Naive B cell (primary cell): ENCODE data around the gene ZNF644. TPM values are rescaled to one million over a fixed set of nuclear protein-coding genes. Genes with fewer than 3 reads are reported as not detected.

Experiments
- ATAC-seq, 2 donors: fragments of 150-1000 bp; cut with Tn5 transposase; 2 replicates each; pipeline ENCODE4 v1.10.0; 2021; ENCODE audit warnings: low read depth in 2 of 2, mild to moderate bottlenecking in 2 of 2, moderate library complexity in 2 of 2
- DNase-seq: peaks from one replicate; pipeline ENCODE4 v3.0.0; 2022
- H3K27ac Mint-ChIP-seq, 6 donors: one replicate each; pipeline ENCODE4 v1.8.0; 2020 to 2022; ENCODE audit warnings: mild to moderate bottlenecking in 6 of 6, mixed read lengths in 6 of 6, moderate library complexity in 5 of 6, inconsistent platforms in 2 of 6
- H3K27me3 Mint-ChIP-seq, 3 donors: one replicate each; pipeline ENCODE4 v1.8.0; 2021 to 2022; ENCODE audit warnings: mixed read lengths in 3 of 3, mild to moderate bottlenecking in 1 of 3
- H3K36me3 Mint-ChIP-seq, 2 donors: one replicate each; pipeline ENCODE4 v1.8.0; 2020 to 2022; ENCODE audit warnings: mixed read lengths in 2 of 2, inconsistent platforms in 1 of 2, mild to moderate bottlenecking in 1 of 2
- H3K4me1 Mint-ChIP-seq, 3 donors: one replicate each; pipeline ENCODE4 v1.8.0; 2020 to 2022; ENCODE audit warnings: mixed read lengths in 3 of 3, inconsistent platforms in 1 of 3, mild to moderate bottlenecking in 1 of 3, moderate library complexity in 1 of 3
- H3K4me3 Mint-ChIP-seq, 8 donors: one replicate each; pipeline ENCODE4 v1.8.0; 2020 to 2022; ENCODE audit warnings: mild to moderate bottlenecking in 8 of 8, mixed read lengths in 8 of 8, moderate library complexity in 8 of 8, inconsistent platforms in 2 of 8
- H3K9me3 Mint-ChIP-seq, 7 donors: one replicate each; pipeline ENCODE4 v1.8.0; 2020 to 2022; ENCODE audit warnings: mixed read lengths in 7 of 7, mild to moderate bottlenecking in 5 of 7, inconsistent platforms in 2 of 7, moderate library complexity in 1 of 7
- polyA plus RNA-seq, 6 donors: library from polyadenylated mRNA; unstranded; fragments of 300-500 nt; fragmentation: Illumina TruSeq; gene quantifications; one replicate each; pipeline ENCODE4 v1.2.3, GENCODE V29; 2021; ENCODE audit warnings: low read depth in 6 of 6

ZNF644 gene
- polyA plus RNA-seq, 6 donors from 2014 or later = 89.4 to 115 (median 103) TPM

- DNase-seq (no peak), ATAC-seq (no peak)
- H3K4me3 Mint-ChIP-seq = peak overlapping the region in 3 of 8 donors; percentile 34 to 56 (median 35)
- H3K9me3 Mint-ChIP-seq = no peaks in the 10 kb centered on the region
- H3K36me3 Mint-ChIP-seq = no peaks in the 10 kb centered on the region
- peak overlapping the region in 4 of 6 donors; percentile 28 to 75 (median 68) for H3K27ac Mint-ChIP-seq
- peaks cover 57 to 83% (median 77%) of the 10 kb centered on the region in 3 donors for H3K4me1 Mint-ChIP-seq
- no peaks in the 10 kb centered on the region for H3K27me3 Mint-ChIP-seq
These were observed 5.9 kb downstream of the ZNF644 start for GRCh38 chr1:91015794-91016550.

GRCh38 chr1:91015358-91015780, 6.5 kb downstream of the ZNF644 start:
- peak; percentile 47 to 60 for ATAC-seq
- no peaks in the 10 kb centered on the region for H3K9me3 Mint-ChIP-seq
- DNase-seq = no peak
- H3K27me3 Mint-ChIP-seq = no peaks in the 10 kb centered on the region
- H3K4me1 Mint-ChIP-seq = peaks cover 54 to 83% (median 76%) of the 10 kb centered on the region in 3 donors
- peak overlapping the region in 3 of 8 donors; percentile 21 to 40 (median 35) for H3K4me3 Mint-ChIP-seq
- no peaks in the 10 kb centered on the region for H3K36me3 Mint-ChIP-seq
- peak overlapping the region in 2 of 6 donors; percentile 28 to 71 for H3K27ac Mint-ChIP-seq

- no peak for DNase-seq
- no peak for ATAC-seq
- Mint-ChIP-seq H3K4me1 (peaks cover 59 to 83% (median 80%) of the 10 kb centered on the region in 3 donors), H3K27me3 (no peaks in the 10 kb centered on the region), H3K4me3 (no peak overlapping the region), H3K36me3 (peaks cover 0 to 5% of the 10 kb centered on the region in 2 donors), H3K27ac (no peak overlapping the region), H3K9me3 (no peaks in the 10 kb centered on the region)
These were observed 7.4 kb downstream of the ZNF644 start for GRCh38 chr1:91014475-91014874.

GRCh38 chr1:91013302-91013701, 8.5 kb downstream of the ZNF644 start:
- DNase-seq (no peak), ATAC-seq (no peak)
- Mint-ChIP-seq H3K9me3 (no peaks in the 10 kb centered on the region), H3K27me3 (no peaks in the 10 kb centered on the region), H3K36me3 (peaks cover 0 to 5% of the 10 kb centered on the region in 2 donors), H3K4me1 (peaks cover 60 to 78% (median 75%) of the 10 kb centered on the region in 3 donors), H3K27ac (peak overlapping the region in 2 of 6 donors; percentile 80 to 91), H3K4me3 (peak overlapping the region in 1 of 8 donors; percentile 36)

- Mint-ChIP-seq H3K36me3 (peaks cover 0 to 14% of the 10 kb centered on the region in 2 donors), H3K4me3 (peak overlapping the region in 5 of 8 donors; percentile 6 to 68 (median 22)), H3K27ac (peak overlapping the region in 4 of 6 donors; percentile 28 to 80 (median 71)), H3K27me3 (no peaks in the 10 kb centered on the region), H3K9me3 (peaks cover 0 to 3% (median 0%) of the 10 kb centered on the region in 7 donors), H3K4me1 (peaks cover 64 to 79% (median 77%) of the 10 kb centered on the region in 3 donors)
- no peak for ATAC-seq
- DNase-seq = no peak
These were observed 9.6 kb downstream of the ZNF644 start for GRCh38 chr1:91012196-91012595.

GRCh38 chr1:91011726-91012125, 10.1 kb downstream of the ZNF644 start:
- H3K27ac Mint-ChIP-seq = peak overlapping the region in 4 of 6 donors; percentile 28 to 80 (median 70)

GRCh38 chr1:91007827-91008226, 14.0 kb downstream of the ZNF644 start:
- Mint-ChIP-seq H3K4me1 (peaks cover 68 to 85% (median 83%) of the 10 kb centered on the region in 3 donors), H3K4me3 (peak overlapping the region in 2 of 8 donors; percentile 6 to 16), H3K27ac (peak overlapping the region in 5 of 6 donors; percentile 29 to 54 (median 40)), H3K9me3 (peaks cover 0 to 8% (median 0%) of the 10 kb centered on the region in 7 donors), H3K27me3 (no peaks in the 10 kb centered on the region), H3K36me3 (peaks cover 7 to 21% of the 10 kb centered on the region in 2 donors)
- ATAC-seq = no peak
- no peak for DNase-seq

More at GRCh38 chr1:91011726-91012125, 10.1 kb downstream of the ZNF644 start:
- Mint-ChIP-seq H3K27me3 (no peaks in the 10 kb centered on the region), H3K4me3 (peak overlapping the region in 2 of 8 donors; percentile 16 to 54), H3K4me1 (peaks cover 67 to 82% (median 80%) of the 10 kb centered on the region in 3 donors), H3K36me3 (peaks cover 0 to 14% of the 10 kb centered on the region in 2 donors), H3K9me3 (peaks cover 0 to 3% (median 0%) of the 10 kb centered on the region in 7 donors)
- no peak for DNase-seq
- ATAC-seq = no peak

GRCh38 chr1:91007092-91007491, 14.7 kb downstream of the ZNF644 start:
- Mint-ChIP-seq H3K27ac (peak overlapping the region in 2 of 6 donors; percentile 29 to 48), H3K4me3 (peak overlapping the region in 1 of 8 donors; percentile 6), H3K4me1 (peaks cover 62 to 79% (median 78%) of the 10 kb centered on the region in 3 donors), H3K36me3 (peaks cover 7 to 21% of the 10 kb centered on the region in 2 donors), H3K9me3 (peaks cover 0 to 9% (median 3%) of the 10 kb centered on the region in 7 donors), H3K27me3 (no peaks in the 10 kb centered on the region)
- DNase-seq (no peak), ATAC-seq (peak in 1 of 2 donors; percentile 21)

- Mint-ChIP-seq H3K4me1 (peaks cover 64 to 80% (median 80%) of the 10 kb centered on the region in 3 donors), H3K4me3 (peak overlapping the region in 4 of 8 donors; percentile 0 to 39 (median 33)), H3K27me3 (no peaks in the 10 kb centered on the region), H3K27ac (peak overlapping the region in 4 of 6 donors; percentile 23 to 69 (median 44)), H3K36me3 (peaks cover 7 to 21% of the 10 kb centered on the region in 2 donors), H3K9me3 (peaks cover 0 to 11% (median 3%) of the 10 kb centered on the region in 7 donors)
- DNase-seq = no peak
- ATAC-seq = peak in 1 of 2 donors; percentile 40
These were observed 15.5 kb downstream of the ZNF644 start for GRCh38 chr1:91006113-91006908.

GRCh38 chr1:91005285-91005684, 16.6 kb downstream of the ZNF644 start:
- peak overlapping the region in 1 of 6 donors; percentile 9 for H3K27ac Mint-ChIP-seq
- ATAC-seq = no peak

GRCh38 chr1:91004145-91004544, 17.7 kb downstream of the ZNF644 start:
- H3K27me3 Mint-ChIP-seq = no peaks in the 10 kb centered on the region

More at GRCh38 chr1:91005285-91005684, 16.6 kb downstream of the ZNF644 start:
- Mint-ChIP-seq H3K36me3 (peaks cover 7 to 21% of the 10 kb centered on the region in 2 donors), H3K27me3 (no peaks in the 10 kb centered on the region), H3K4me3 (peak overlapping the region in 3 of 8 donors; percentile 3 to 54 (median 45)), H3K9me3 (peaks cover 0 to 12% (median 3%) of the 10 kb centered on the region in 7 donors), H3K4me1 (peaks cover 67 to 83% (median 81%) of the 10 kb centered on the region in 3 donors)
- DNase-seq = no peak

GRCh38 chr1:90996742-90997413, 25.0 kb downstream of the ZNF644 start:
- Mint-ChIP-seq H3K27me3 (no peaks in the 10 kb centered on the region), H3K9me3 (peaks cover 0 to 24% (median 4%) of the 10 kb centered on the region in 7 donors), H3K27ac (peak overlapping the region in 2 of 6 donors; percentile 19 to 91), H3K36me3 (peaks cover 10 to 11% of the 10 kb centered on the region in 2 donors), H3K4me3 (peak overlapping the region in 1 of 8 donors; percentile 83), H3K4me1 (peaks cover 73 to 93% (median 82%) of the 10 kb centered on the region in 3 donors)
- no peak for DNase-seq
- no peak for ATAC-seq

More at GRCh38 chr1:91004145-91004544, 17.7 kb downstream of the ZNF644 start:
- H3K4me3 Mint-ChIP-seq = peak overlapping the region in 1 of 8 donors; percentile 41
- H3K4me1 Mint-ChIP-seq = peaks cover 72 to 85% (median 84%) of the 10 kb centered on the region in 3 donors
- H3K9me3 Mint-ChIP-seq = peaks cover 0 to 12% (median 3%) of the 10 kb centered on the region in 7 donors
- DNase-seq (no peak), ATAC-seq (no peak)
- H3K27ac Mint-ChIP-seq = peak overlapping the region in 2 of 6 donors; percentile 1 to 8
- peaks cover 7 to 16% of the 10 kb centered on the region in 2 donors for H3K36me3 Mint-ChIP-seq
